Esophagus muscularis mucosa (tissue), 4 donors: ENCODE measurements around the gene ZSWIM1.

Experiments
- EP300 ChIP-seq: sonication (generic); formaldehyde crosslinking; IDR thresholded peaks from one replicate; pipeline ENCODE4 v1.6.1; 2017; ENCODE audit warnings: antibody characterized with exemption
- POLR2A ChIP-seq: fragments of 450-650 bp; IDR thresholded peaks from one replicate; pipeline ENCODE4 v1.6.1; 2017; ENCODE audit warnings: antibody characterized with exemption, moderate library complexity, mild to moderate bottlenecking, low read depth
- POLR2AphosphoS5 ChIP-seq, 2 donors: sonication (generic); formaldehyde crosslinking; IDR thresholded peaks; one replicate each; pipeline ENCODE4 v1.6.1; 2017; ENCODE audit warnings: antibody characterized with exemption in 2 of 2
- TF ChIP-seq, protein P1 (sequence below), 3 experiments: fragments of 200-600 bp in 2 of 3; fragments of 450-650 bp in 1 of 3; sonication (generic) in 2 of 3; IDR thresholded peaks; one replicate each; pipeline ENCODE4 v1.5.1; 2017 to 2019; ENCODE audit warnings: antibody characterized with exemption in 3 of 3, mild to moderate bottlenecking in 2 of 3, moderate library complexity in 1 of 3

DNA sequence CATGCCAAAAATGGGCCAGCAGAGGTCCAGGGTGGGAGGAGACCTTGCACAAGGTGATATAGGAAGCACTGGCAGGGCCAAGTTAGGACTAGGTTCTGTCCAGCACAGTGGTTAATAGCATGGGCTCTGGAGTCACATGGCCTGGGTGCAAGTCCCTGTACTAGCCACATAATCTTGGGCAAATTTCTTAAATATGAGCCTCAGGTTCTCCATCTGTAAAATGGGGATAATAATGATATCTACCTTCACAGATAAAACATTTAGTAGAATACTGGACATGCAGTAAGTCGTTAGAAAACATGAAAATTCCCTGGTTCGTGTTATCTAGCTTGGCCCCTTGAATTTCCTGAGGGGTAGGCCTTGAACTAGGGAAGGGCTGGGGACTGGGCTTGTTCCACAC is 16.3 kb downstream of the ZSWIM1 start:
- TF ChIP-seq, protein P1, sequence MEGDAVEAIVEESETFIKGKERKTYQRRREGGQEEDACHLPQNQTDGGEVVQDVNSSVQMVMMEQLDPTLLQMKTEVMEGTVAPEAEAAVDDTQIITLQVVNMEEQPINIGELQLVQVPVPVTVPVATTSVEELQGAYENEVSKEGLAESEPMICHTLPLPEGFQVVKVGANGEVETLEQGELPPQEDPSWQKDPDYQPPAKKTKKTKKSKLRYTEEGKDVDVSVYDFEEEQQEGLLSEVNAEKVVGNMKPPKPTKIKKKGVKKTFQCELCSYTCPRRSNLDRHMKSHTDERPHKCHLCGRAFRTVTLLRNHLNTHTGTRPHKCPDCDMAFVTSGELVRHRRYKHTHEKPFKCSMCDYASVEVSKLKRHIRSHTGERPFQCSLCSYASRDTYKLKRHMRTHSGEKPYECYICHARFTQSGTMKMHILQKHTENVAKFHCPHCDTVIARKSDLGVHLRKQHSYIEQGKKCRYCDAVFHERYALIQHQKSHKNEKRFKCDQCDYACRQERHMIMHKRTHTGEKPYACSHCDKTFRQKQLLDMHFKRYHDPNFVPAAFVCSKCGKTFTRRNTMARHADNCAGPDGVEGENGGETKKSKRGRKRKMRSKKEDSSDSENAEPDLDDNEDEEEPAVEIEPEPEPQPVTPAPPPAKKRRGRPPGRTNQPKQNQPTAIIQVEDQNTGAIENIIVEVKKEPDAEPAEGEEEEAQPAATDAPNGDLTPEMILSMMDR (IDR thresholded peaks at IDR 0.05): no peak
- TF ChIP-seq POLR2AphosphoS5 (IDR thresholded peaks at IDR 0.05) (no peak), POLR2A (no peak), EP300 (no peak)
